Islet of Langerhans (tissue), 1 donor: ENCODE measurements around the gene HEG1.

ENCODE experiments used
- FAIRE-seq: peaks from one replicate; lab custom pipeline; 2011; peaks lifted over from hg19 to GRCh38; lab: Jason Lieb, UNC

HEG1 gene

GRCh38 chr3:125069452-125069851 lies 13.7 kb upstream of the HEG1 start:
- FAIRE-seq: no peak

DNA sequence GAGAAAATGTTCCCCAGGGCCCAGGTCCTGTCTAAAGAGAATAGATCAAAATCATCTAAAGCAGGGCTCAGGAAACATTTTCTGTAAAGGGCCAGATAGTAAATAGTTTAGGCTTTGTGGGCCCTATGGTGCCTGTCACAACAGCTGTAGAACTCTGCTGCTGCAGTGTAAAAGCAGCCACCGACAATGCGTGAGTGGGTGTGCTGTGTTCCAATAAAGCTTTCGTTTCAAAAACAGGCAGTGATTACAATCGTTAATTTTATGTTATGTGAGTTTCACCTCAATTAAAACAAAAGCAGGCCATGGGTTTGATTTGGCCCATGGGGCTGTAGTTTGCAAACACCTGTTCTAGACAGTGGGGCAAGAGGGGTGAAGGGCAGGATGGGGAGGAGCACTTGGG lies 12.5 kb upstream of the HEG1 start:
- FAIRE-seq: no peak

GRCh38 chr3:125067225-125067624 lies 11.4 kb upstream of the HEG1 start:
- no peak for FAIRE-seq

DNA sequence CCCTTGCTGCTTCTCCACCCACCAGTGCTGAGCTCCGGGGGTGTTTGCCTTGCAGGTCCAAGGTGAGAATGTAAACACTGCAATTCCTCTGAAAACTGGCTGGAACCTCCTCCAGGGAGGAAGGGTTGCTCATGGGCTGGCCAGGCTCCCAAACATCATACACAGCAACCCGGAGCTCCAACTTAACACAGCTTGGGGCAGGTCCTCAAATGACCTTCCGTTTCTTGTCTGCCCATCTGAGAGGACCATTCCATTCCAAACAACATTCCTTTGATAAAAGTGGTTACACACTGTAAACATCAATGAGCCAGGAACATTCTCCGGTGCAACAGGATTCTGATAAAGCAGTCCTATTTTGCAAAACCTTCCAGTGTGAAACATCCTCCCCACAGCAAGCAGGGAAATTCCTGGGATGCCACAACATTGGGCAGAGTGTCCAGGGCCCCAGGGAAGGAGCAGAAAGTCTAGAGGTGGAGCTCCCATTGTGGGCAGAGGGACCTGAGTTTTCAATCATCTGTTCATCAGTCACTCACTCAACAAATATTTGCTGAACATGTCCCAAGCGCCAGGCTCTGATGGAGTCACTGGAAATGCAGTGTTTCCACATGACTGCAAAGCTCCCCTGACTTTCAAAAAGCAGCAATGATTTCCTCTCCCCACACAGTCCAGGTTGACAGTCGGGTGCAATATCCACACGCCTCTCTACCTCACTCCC lies 7.3 kb upstream of the HEG1 start:
- FAIRE-seq: no peak

DNA sequence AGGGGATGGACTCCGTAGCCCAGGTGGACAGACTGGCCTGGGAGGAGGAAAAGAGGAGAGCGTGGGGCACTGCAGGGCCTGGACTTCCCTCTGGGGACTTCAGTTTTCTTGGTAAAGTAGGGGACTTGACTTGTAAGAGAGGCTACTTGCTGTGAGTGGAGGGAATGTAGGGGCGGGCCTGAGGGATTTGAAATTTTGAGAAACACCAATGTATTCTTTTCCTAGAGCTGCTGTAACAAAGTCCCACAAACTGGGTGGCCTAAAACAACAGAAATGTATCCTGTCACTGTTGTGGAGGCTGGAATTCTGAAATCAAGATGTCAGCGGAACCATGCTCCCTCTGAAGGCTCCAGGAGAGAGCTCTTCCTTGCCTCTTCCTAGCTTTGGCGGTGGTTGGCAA lies 5.8 kb upstream of the HEG1 start:
- no peak for FAIRE-seq

DNA sequence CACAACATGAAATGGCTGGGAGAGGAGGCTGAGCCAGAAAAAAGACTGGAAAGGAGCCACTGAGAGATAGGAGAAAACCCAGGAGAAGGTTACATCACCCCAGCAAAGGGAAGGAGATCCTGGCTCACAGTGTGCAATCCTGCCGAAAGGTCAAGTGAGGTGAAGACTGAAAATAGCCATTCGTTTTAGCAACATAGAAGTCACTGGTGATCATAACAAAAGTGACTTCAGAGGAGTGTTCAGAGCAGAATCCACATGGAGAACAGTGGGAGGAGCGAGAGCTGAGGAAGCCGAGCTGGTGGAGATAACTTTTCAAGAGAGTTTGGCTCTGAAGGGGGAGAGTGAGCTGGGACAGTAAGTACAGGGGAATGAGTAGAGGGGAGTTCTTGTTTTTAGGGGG lies 5.4 kb upstream of the HEG1 start:
- FAIRE-seq: no peak

DNA sequence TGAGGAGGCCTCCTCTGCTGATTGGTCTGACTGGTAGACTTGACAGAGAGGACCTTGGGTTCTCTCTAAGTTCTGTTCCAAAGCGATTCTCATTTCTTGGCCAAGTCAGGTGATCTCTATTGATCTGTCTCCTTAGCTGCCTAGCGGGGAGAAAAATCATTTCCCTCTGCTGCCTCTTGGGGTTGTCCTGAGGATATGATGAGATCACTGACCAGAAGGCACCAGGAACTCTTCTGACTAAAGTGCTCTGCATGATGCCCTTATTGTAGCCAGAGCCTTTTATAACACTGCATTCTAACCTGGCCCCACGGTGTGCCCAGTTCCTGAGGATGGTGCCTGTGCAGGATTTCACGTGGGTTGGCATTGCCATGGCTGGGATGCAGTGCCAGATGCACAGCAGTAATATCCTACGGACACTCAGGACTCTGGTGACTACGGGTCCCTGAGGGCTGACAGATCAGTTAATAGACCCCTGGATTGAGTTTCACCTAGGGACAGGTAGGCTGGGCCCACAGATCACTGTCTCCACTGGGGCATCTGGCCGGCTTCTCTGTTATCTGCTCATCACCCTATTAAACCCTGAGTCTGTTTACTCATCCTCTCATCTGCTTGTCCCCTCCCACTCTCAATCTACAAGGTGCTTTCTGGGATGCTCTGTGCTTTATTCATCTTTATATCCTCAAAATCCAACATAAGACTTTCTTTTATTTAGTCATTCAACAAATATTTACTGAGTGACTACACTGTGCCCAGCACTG lies 3.9 kb upstream of the HEG1 start:
- no peak for FAIRE-seq

DNA sequence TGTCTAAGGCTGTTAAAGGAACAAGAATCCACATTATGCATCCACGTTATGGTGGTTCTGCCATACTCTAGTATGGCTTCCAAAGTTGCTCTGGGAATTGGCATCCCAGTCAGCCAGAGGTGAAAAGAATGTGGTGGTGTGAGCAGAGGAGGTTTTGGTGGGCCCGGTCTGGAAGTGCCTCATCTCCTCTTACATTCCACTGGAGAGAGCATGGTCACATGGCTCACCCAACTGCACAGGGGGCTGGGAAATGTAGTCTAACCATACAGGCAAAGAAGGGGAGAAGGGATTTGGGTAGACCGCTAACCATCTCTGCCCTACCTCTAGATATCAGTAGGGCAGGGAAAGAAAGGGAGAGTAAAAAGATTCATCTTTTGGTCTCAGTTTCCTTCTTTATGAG lies 3.2 kb upstream of the HEG1 start:
- FAIRE-seq: no peak

GRCh38 chr3:125058529-125058928 lies 2.7 kb upstream of the HEG1 start:
- FAIRE-seq: no peak

DNA sequence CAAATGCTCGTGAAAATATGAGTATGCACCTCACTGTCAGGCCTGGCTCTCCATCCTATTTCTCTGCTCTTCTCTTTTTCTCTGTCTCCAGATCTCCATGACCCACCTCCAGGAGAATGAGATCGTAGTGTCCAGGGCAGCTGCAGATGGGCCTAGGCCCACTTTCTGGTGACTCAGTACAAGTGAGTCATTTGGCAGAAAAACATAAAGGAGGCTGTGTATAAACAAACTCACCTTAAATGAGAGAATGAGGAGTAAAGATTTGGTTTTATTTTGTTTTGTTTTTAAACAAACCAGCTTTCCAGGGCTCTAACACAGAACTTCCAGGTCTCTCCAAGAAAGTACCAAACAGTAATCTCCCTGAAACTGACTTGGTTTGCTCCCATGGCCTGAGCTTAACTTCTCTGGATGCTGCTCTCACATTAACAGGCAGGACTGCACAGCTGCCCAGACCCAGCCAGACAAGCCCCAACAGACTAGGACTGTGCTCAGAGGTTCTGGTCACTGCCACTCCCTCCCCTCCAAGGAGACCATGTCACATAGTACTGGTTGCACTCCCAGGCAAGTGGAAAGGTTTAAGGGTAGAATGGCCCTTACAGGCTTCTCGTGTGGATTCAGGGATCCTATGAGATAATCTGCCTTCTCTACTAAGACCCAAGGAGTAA lies 1.5 kb upstream of the HEG1 start:
- FAIRE-seq: no peak

GRCh38 chr3:125055331-125055912 lies 375 bp downstream of the HEG1 start:
- FAIRE-seq: no peak

DNA sequence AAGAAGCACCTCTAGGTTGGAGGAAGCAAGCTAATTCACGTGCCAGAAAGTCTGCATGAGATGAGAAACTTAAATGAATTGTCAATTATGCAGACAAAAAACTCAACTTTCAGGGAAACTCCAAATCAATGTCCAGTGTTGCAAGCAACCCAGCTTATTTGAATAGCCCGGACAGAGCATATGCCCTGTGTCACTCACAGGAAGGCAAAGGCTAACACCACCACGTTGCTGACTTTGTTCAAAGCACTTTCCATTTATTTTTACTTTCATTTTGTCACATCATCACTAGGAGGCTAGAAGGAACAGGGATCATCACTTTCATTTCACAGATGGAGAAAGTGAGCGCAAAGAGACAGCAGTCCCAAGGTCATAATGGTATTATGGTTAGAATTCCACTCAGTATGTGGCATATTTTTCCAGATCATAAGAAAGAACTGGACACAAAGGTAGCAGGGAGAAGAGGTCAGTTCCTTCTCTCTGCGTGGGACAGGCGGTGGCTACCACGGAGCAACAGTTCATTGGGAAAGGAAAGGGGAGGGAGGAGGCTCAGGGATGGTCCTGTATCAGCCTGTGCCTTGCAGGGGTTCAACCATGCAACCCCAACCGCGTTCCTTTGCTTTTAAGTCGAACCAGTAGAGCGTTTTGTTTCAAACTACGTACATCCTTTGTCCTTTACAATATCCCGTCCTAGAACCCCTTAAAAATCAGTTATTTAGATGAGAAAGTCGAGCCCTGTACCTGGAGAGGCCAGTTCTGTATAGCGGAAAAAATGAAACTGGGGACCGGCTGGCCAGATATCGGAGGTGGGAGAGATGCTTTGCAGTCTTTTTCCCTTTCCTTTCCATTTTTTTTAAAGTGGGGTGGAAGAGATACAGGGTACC lies 1.1 kb downstream of the HEG1 start:
- FAIRE-seq: no peak

DNA sequence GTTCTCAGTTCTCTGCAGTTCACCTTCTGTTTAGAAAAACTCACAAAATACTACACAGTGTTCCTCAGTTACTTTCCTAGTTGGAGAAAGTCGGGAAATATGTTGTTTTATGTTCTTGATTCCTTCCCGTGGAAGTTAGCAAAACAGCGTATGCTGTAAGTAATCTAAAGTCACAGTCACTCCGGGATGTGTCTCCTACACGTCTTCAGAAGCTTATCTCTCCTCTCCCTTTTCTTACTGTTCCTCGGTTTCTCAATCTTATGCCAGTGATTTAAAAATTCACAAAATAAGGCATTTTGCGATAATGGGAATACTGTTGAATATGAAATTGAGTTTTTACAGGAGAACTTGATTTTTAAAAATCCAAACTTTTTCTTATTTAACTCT lies 1.7 kb downstream of the HEG1 start:
- FAIRE-seq: no peak

GRCh38 chr3:125053304-125053699 lies 2.5 kb downstream of the HEG1 start:
- FAIRE-seq: no peak

- FAIRE-seq: no peak
Measured at GRCh38 chr3:125052624-125053303, 3.0 kb downstream of the HEG1 start.

GRCh38 chr3:125051715-125052581 lies 3.8 kb downstream of the HEG1 start:
- FAIRE-seq: no peak

DNA sequence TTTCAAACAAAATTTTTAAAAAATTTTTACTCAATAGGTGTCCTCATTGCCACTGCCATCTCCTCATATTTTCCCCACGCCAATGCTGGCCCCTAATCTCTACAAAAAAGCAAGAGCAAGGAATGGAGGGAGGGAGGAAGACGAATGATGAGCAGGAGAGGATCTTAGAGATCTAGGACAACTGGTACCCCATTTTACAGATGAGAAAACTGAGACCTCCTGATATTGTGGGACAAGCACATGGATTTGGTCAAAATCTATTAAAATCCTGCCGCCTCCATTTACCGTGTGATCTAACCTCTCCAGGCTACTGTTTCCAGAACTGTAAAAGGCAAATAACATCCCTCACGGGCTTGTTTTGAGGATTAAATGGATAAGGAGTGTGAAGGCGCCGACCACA lies 4.6 kb downstream of the HEG1 start:
- no peak for FAIRE-seq

- no peak for FAIRE-seq
Measured at GRCh38 chr3:125050488-125051090, 5.2 kb downstream of the HEG1 start.

- no peak for FAIRE-seq
Measured at GRCh38 chr3:125048282-125048681, 7.5 kb downstream of the HEG1 start.

DNA sequence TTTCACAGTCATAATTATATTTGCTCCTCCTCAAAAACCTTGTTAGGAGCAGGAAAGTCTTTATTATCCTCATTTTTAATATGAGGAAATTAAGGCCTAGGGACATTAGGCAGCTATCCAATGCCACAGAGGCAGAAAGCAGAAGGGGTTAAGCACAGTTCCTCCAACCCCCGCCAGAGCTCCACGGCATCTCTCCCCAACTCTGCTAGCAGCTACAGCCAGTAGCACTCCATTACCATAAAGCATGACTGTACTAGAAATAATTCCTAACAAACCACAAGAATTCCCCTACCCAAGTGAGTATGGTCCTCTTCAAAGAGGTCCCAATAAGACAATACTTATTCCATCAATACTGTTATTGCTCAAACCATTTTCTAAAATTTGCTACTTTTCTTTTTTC lies 9.8 kb downstream of the HEG1 start:
- no peak for FAIRE-seq
